DOHH2 (cell line): ENCODE data around the gene ZNF521.

ENCODE experiments used
- CTCF ChIP-seq: fragments of 200-600 bp; sonication (generic); IDR thresholded peaks from one replicate; pipeline ENCODE4 v1.5.1; 2014; ENCODE audit warnings: antibody characterized with exemption, mild to moderate bottlenecking, low read depth, low read length; ENCODE audit not compliant: poor library complexity, severe bottlenecking
- EZH2phosphoT487 ChIP-seq: fragments of 200-600 bp; sonication (generic); IDR thresholded peaks from 2 replicates; pipeline ENCODE4 v1.6.1; 2017; ENCODE audit warnings: borderline replicate concordance, mild to moderate bottlenecking, antibody characterized with exemption, low read length, moderate library complexity, mixed read lengths

- no peak for TF ChIP-seq CTCF
- TF ChIP-seq EZH2phosphoT487 = no peak
Measured at GRCh38 chr18:25262920-25263319, 89.0 kb downstream of the ZNF521 start.
